Breast epithelium (tissue), 3 donors: ENCODE results near the gene PBX3.

Experiments used
- CTCF ChIP-seq, 3 donors: fragments of 450-650 bp; IDR thresholded peaks; one replicate each; pipeline ENCODE4 v1.5.1; 2016 to 2017; ENCODE audit warnings: antibody characterized with exemption in 3 of 3, mild to moderate bottlenecking in 3 of 3, moderate library complexity in 3 of 3
- POLR2A ChIP-seq: fragments of 450-650 bp; IDR thresholded peaks from one replicate; pipeline ENCODE4 v1.6.1; 2016; ENCODE audit warnings: antibody characterized with exemption, mild to moderate bottlenecking, moderate library complexity

GRCh38 chr9:125968714-125969374, 221.7 kb downstream of the PBX3 start:
- TF ChIP-seq CTCF (IDR thresholded peaks at IDR 0.05) (no peak), POLR2A (no peak)
